H1 (cell line): ENCODE results near the gene RNFT2. TPM values are rescaled to one million over a fixed set of nuclear protein-coding genes. Genes with fewer than 3 reads are reported as not detected.
"Not testable (repeated sequence)": the region's sequence is repeated elsewhere in the genome, so short reads cannot be mapped to it uniquely, and the experiment has no call there.

Experiments used
- CTCF ChIA-PET: fragments of 300-600 bp; sonication (Branson Sonifier 250); formaldehyde crosslinking; loops from one replicate; lab custom pipeline; 2021; ENCODE audit not compliant: partially characterized antibody; lab: Charles Lee
- POLR2A ChIA-PET: fragments of 300-600 bp; sonication (Branson Sonifier 250); formaldehyde crosslinking; loops from one replicate; lab custom pipeline; 2021; ENCODE audit warnings: inconsistent platforms; ENCODE audit not compliant: partially characterized antibody; lab: Charles Lee
- DNase-seq, 2 experiments: peaks; one replicate each; pipeline versions ENCODE4 v3.0.0 to v3.0.0-alpha.2; 2010 to 2022; ENCODE audit warnings: low spot score in 2 of 2, low read depth in 1 of 2, mixed read lengths in 1 of 2
- FAIRE-seq: peaks from 2 replicates; lab custom pipeline; 2011; peaks lifted over from hg19 to GRCh38; lab: Jason Lieb, UNC
- H2AFZ ChIP-seq: 2 replicates; pipeline ENCODE4 v1.8.1; 2012; ENCODE audit warnings: low read length, inconsistent platforms
- H2AK5ac ChIP-seq: 2 replicates; pipeline ENCODE4 v1.6.1; 2013; ENCODE audit warnings: low read depth, low read length
- H2BK120ac ChIP-seq: replicated peaks from 2 replicates; pipeline ENCODE3; 2013; ENCODE audit warnings: low read depth, low read length, inconsistent platforms
- H2BK12ac ChIP-seq: 2 replicates; pipeline ENCODE4 v1.6.1; 2013; ENCODE audit warnings: low read depth, low read length
- H2BK15ac ChIP-seq: 2 replicates; pipeline ENCODE4 v1.6.1; 2013; ENCODE audit warnings: low read length
- H2BK20ac ChIP-seq: 2 replicates; pipeline ENCODE4 v1.6.1; 2013; ENCODE audit warnings: low read length
- H2BK5ac ChIP-seq: 2 replicates; pipeline ENCODE4 v1.6.1; 2013; ENCODE audit warnings: low read depth, low read length
- H3K14ac ChIP-seq: 2 replicates; pipeline ENCODE4 v1.6.1; 2013; ENCODE audit warnings: inconsistent platforms; ENCODE audit not compliant: insufficient read length
- H3K18ac ChIP-seq: 2 replicates; pipeline ENCODE4 v1.6.1; 2013; ENCODE audit warnings: low read length; ENCODE audit errors: extremely low read depth
- H3K23ac ChIP-seq: 2 replicates; pipeline ENCODE4 v1.6.1; 2013; ENCODE audit warnings: inconsistent platforms; ENCODE audit not compliant: insufficient read length
- H3K23me2 ChIP-seq: 2 replicates; pipeline ENCODE4 v1.6.1; 2013; ENCODE audit warnings: low read depth, low read length
- H3K27ac ChIP-seq: 2 replicates; pipeline ENCODE4 v1.6.1; 2011; ENCODE audit warnings: low read depth, low read length, inconsistent platforms
- H3K27me3 ChIP-seq, 4 experiments: replicated peaks in 1 of 4; 1 replicate in 1 of 4; 2 replicates in 3 of 4; pipeline versions ENCODE4 v1.6.1 to v1.8.1; 2011 to 2013; ENCODE audit warnings: low read length in 3 of 4, mild to moderate bottlenecking in 3 of 4, inconsistent platforms in 2 of 4, mixed read lengths in 2 of 4, moderate library complexity in 1 of 4; ENCODE audit not compliant: control insufficient read depth in 3 of 4, insufficient read depth in 3 of 4; ENCODE audit errors: extremely low read depth in 1 of 4
- H3K36me3 ChIP-seq, 4 experiments: 2 replicates each; pipeline versions ENCODE4 v1.6.1 to v1.8.1; 2011 to 2013; ENCODE audit warnings: mild to moderate bottlenecking in 4 of 4, low read length in 3 of 4, moderate library complexity in 2 of 4, control low read depth in 1 of 4, inconsistent platforms in 1 of 4; ENCODE audit not compliant: insufficient read depth in 4 of 4, control insufficient read depth in 2 of 4
- H3K4ac ChIP-seq: replicated peaks from 2 replicates; pipeline ENCODE3; 2013; ENCODE audit warnings: low read length, low read depth, mixed read lengths, inconsistent platforms; ENCODE audit not compliant: insufficient read length
- H3K4me1 ChIP-seq, 4 experiments: replicated peaks in 1 of 4; 1 replicate in 1 of 4; 2 replicates in 3 of 4; pipeline versions ENCODE4 v1.6.1 to v1.8.1; 2011 to 2013; ENCODE audit warnings: low read length in 3 of 4, inconsistent platforms in 2 of 4, mixed read lengths in 1 of 4; ENCODE audit not compliant: insufficient read depth in 4 of 4, control insufficient read depth in 3 of 4
- H3K4me2 ChIP-seq, 2 experiments: 2 replicates each; pipeline versions ENCODE4 v1.6.1 to v1.8.1; 2011 to 2013; ENCODE audit warnings: low read depth in 2 of 2, low read length in 2 of 2, control low read depth in 1 of 2, inconsistent platforms in 1 of 2, mild to moderate bottlenecking in 1 of 2; ENCODE audit not compliant: insufficient read depth in 1 of 2
- H3K4me3 ChIP-seq, 4 experiments: fragments of 200-600, 300-600 bp in 1 of 4; sonication (generic), shearing (Covaris generic), sonication (Bioruptor Twin) in 1 of 4; 2 replicates each; pipeline versions ENCODE4 v1.5.1 to v1.8.1; 2011 to 2016; ENCODE audit warnings: low read length in 4 of 4, low read depth in 3 of 4, control low read depth in 2 of 4, inconsistent platforms in 2 of 4, mild to moderate bottlenecking in 2 of 4, mixed read lengths in 1 of 4, moderate library complexity in 1 of 4; ENCODE audit not compliant: insufficient read depth in 2 of 4; ENCODE audit errors: extremely low read depth in 1 of 4
- H3K56ac ChIP-seq: replicated peaks from 2 replicates; pipeline ENCODE3; 2013; ENCODE audit warnings: low read depth, mild to moderate bottlenecking, mixed read lengths, low read length, inconsistent platforms; ENCODE audit not compliant: insufficient read length
- H3K79me1 ChIP-seq: 2 replicates; pipeline ENCODE4 v1.6.1; 2013; ENCODE audit warnings: low read depth, low read length, control low read depth
- H3K79me2 ChIP-seq, 2 experiments: 2 replicates each; pipeline versions ENCODE4 v1.6.1 to v1.8.1; 2012 to 2013; ENCODE audit warnings: low read length in 2 of 2, mild to moderate bottlenecking in 2 of 2, inconsistent platforms in 1 of 2; ENCODE audit not compliant: insufficient read depth in 2 of 2, control insufficient read depth in 1 of 2
- H3K9ac ChIP-seq, 4 experiments: replicated peaks in 1 of 4; 1 replicate in 1 of 4; 2 replicates in 3 of 4; pipeline versions ENCODE4 v1.6.1 to v1.8.1; 2011 to 2013; ENCODE audit warnings: low read depth in 3 of 4, low read length in 3 of 4, control low read depth in 2 of 4, mild to moderate bottlenecking in 2 of 4, moderate library complexity in 2 of 4, inconsistent platforms in 1 of 4; ENCODE audit errors: extremely low read depth in 1 of 4
- H3K9me3 ChIP-seq, 2 experiments: 2 replicates each; pipeline versions ENCODE4 v1.6.1 to v1.8.1; 2012 to 2013; ENCODE audit warnings: mild to moderate bottlenecking in 2 of 2, moderate library complexity in 2 of 2, control low read depth in 1 of 2, inconsistent platforms in 1 of 2, low read depth in 1 of 2, low read length in 1 of 2, mixed read lengths in 1 of 2; ENCODE audit not compliant: insufficient read depth in 2 of 2
- H4K20me1 ChIP-seq, 2 experiments: replicated peaks in 1 of 2; 2 replicates each; pipeline versions ENCODE3 to v1.8.1; 2011 to 2013; ENCODE audit warnings: inconsistent platforms in 2 of 2, low read length in 2 of 2, mild to moderate bottlenecking in 1 of 2; ENCODE audit not compliant: insufficient read depth in 2 of 2, control insufficient read depth in 1 of 2
- H4K5ac ChIP-seq: 2 replicates; pipeline ENCODE4 v1.6.1; 2013; ENCODE audit warnings: low read length, low read depth, mixed read lengths, inconsistent platforms; ENCODE audit not compliant: insufficient read length
- H4K8ac ChIP-seq: 2 replicates; pipeline ENCODE4 v1.8.0; 2013; ENCODE audit warnings: mild to moderate bottlenecking, moderate library complexity, low read length, inconsistent platforms; ENCODE audit not compliant: insufficient read depth; ENCODE audit errors: extremely low read depth
- H4K91ac ChIP-seq: replicated peaks from 2 replicates; pipeline ENCODE3; 2013; ENCODE audit warnings: low read length, mixed read lengths, inconsistent platforms; ENCODE audit not compliant: insufficient read length
- WGBS, 2 experiments: shearing (Covaris generic) in 1 of 2; methylation state at CpG; one replicate each; pipeline versions ENCODE4 v1.1.6 to v1.1.7; 2013 to 2015; ENCODE audit warnings: low lambda C conversion rate in 2 of 2, mixed read lengths in 2 of 2, inconsistent platforms in 1 of 2, low coverage in 1 of 2, missing lambda C conversion rate in 1 of 2; ENCODE audit not compliant: insufficient replicate concordance in 2 of 2, insufficient coverage in 1 of 2, insufficient read length in 1 of 2; ENCODE audit errors: extremely low coverage in 1 of 2, missing lambda C conversion rate in 1 of 2; 5-methylcytosine and 5-hydroxymethylcytosine counted together
- polyA plus RNA-seq, 7 experiments: library from polyadenylated mRNA; depleted of rRNA in 3 of 7; stranded (reverse) in 5 of 7; unstranded in 2 of 7; fragments of >200 nt in 5 of 7; fragments of 200-250 nt in 2 of 7; gene quantifications; 1 replicate in 5 of 7; 2 replicates in 1 of 7; 4 replicates in 1 of 7; pipeline versions ENCODE4 v1.2.1 to v1.2.3, GENCODE V29; 2011 to 2013; ENCODE audit warnings: missing spikeins in 2 of 7, mixed read lengths in 2 of 7
- total RNA-seq: library from RNA; stranded (reverse); fragmentation: NEBNext Ultra II Directional; extraction: Animal tissue kit (Norgen Biotek cat#: 25700); gene quantifications from 2 replicates; pipeline ENCODE4 v1.2.1, GENCODE V29; 2021

RNFT2 gene
- total and polyA plus RNA-seq, 2 of the 8 experiments (the other 6 are each of a cell fraction or from before 2014, with no cell fraction given) = 14.2 to 33.1 TPM

GRCh38 chr12:116742787-116743186 lies 4.7 kb downstream of the RNFT2 start:
- H2BK12ac ChIP-seq, H3K4me1 ChIP-seq, H2BK5ac ChIP-seq, H3K9ac ChIP-seq, H3K79me1 ChIP-seq, H3K4me3 ChIP-seq, H3K27ac ChIP-seq, H3K14ac ChIP-seq, H2BK20ac ChIP-seq, H3K56ac ChIP-seq, H4K20me1 ChIP-seq, H3K4me2 ChIP-seq, H2BK120ac ChIP-seq, H3K79me2 ChIP-seq, H3K23me2 ChIP-seq, H2BK15ac ChIP-seq, H3K23ac ChIP-seq, H3K4ac ChIP-seq, H3K27me3 ChIP-seq, H3K18ac ChIP-seq, POLR2A ChIA-PET, CTCF ChIA-PET, H3K9me3 ChIP-seq, DNase-seq, H4K5ac ChIP-seq, H2AFZ ChIP-seq, H2AK5ac ChIP-seq, H4K91ac ChIP-seq, H4K8ac ChIP-seq, FAIRE-seq: not testable (repeated sequence)
- 89% methylated on average over 2 of the region's 2 CpGs; no CpG with 5 or more reads in 1 of the 2 experiments for WGBS, 2 experiments
- peaks cover 0 to 17% (median 15%) of the 10 kb centered on the region in 4 experiments; a peak in 5 of 8 replicates for H3K36me3 ChIP-seq
